HG03457 (cell line): Measurements from ENCODE around the gene CFAP45.

Experiments used
- ATAC-seq: cut with Tn5 transposase; IDR thresholded peaks from one replicate; pipeline ENCODE4 v1.9.1; 2021; ENCODE audit warnings: moderate number of reproducible peaks; ENCODE audit not compliant: unreplicated experiment

The CFAP45 gene

GRCh38 chr1:159880430-159880829 is 19.5 kb downstream of the CFAP45 start:
- ATAC-seq: no peak

- ATAC-seq: no peak
These were observed 20.0 kb downstream of the CFAP45 start for GRCh38 chr1:159879977-159880376.

GRCh38 chr1:159879136-159879535 is 20.8 kb downstream of the CFAP45 start:
- ATAC-seq: no peak

- ATAC-seq: no peak
These were observed 22.1 kb downstream of the CFAP45 start for GRCh38 chr1:159877695-159878444.

GRCh38 chr1:159873530-159874143 is 26.3 kb downstream of the CFAP45 start:
- ATAC-seq: no peak

GRCh38 chr1:159872891-159873290 is 27.1 kb downstream of the CFAP45 start:
- ATAC-seq: no peak

GRCh38 chr1:159870704-159871103 is 29.3 kb downstream of the CFAP45 start:
- no peak for ATAC-seq

GRCh38 chr1:159869607-159870006 is 30.4 kb downstream of the CFAP45 start:
- ATAC-seq: no peak

GRCh38 chr1:159869173-159869572 is 30.8 kb downstream of the CFAP45 start:
- ATAC-seq: no peak

GRCh38 chr1:159868766-159869165 is 31.2 kb downstream of the CFAP45 start:
- ATAC-seq: no peak

- no peak for ATAC-seq
These were observed 32.3 kb downstream of the CFAP45 start for GRCh38 chr1:159867664-159868026.

GRCh38 chr1:159866905-159867663 is 32.9 kb downstream of the CFAP45 start:
- ATAC-seq: no peak

GRCh38 chr1:159866066-159866465 is 33.9 kb downstream of the CFAP45 start:
- ATAC-seq: no peak

GRCh38 chr1:159864262-159864661 is 35.7 kb downstream of the CFAP45 start:
- ATAC-seq: no peak

- ATAC-seq: no peak
These were observed 37.4 kb downstream of the CFAP45 start, which contains the start of gene VSIG8 for GRCh38 chr1:159862557-159862956. VSIG8 (minus strand) TSS chr1:159862657; CDS start chr1:159862521, 136 bp downstream.

- ATAC-seq: no peak
These were observed 37.9 kb downstream of the CFAP45 start for GRCh38 chr1:159862031-159862430.

- ATAC-seq: no peak
These were observed 38.7 kb downstream of the CFAP45 start for GRCh38 chr1:159861218-159861617.

- no peak for ATAC-seq
These were observed 39.5 kb downstream of the CFAP45 start for GRCh38 chr1:159860456-159860855.

GRCh38 chr1:159859767-159860322 is 40.1 kb downstream of the CFAP45 start:
- no peak for ATAC-seq

- no peak for ATAC-seq
These were observed 42.1 kb downstream of the CFAP45 start for GRCh38 chr1:159857889-159858288.

GRCh38 chr1:159856576-159856975 is 43.4 kb downstream of the CFAP45 start:
- no peak for ATAC-seq

- ATAC-seq: no peak
These were observed 44.3 kb downstream of the CFAP45 start for GRCh38 chr1:159855709-159856108.
